ENCODE measurements around the gene SMARCD3. TPM values are rescaled to one million over a fixed set of nuclear protein-coding genes. Genes with fewer than 3 reads are reported as not detected.
A peak's percentile ranks its signal among the peaks of the same experiment; 100 is the strongest.

The SMARCD3 gene
- total and polyA plus RNA-seq, 9 of the 15 experiments (the other 6 are each of a cell fraction or from before 2014, with no cell fraction given) = 0.43 to 3.6 (median 2.6) TPM

- TF ChIP-seq SMARCC2 (IDR thresholded peaks at IDR 0.05; ENCODE audit: low read depth) = no peak; the same call in 1 of the 2 replicates
- TF ChIP-seq CREB3 (tag; conservative IDR thresholded peaks at IDR 0.05; ENCODE audit: low read depth) = no peak
- no peak for TF ChIP-seq ZHX1 (conservative IDR thresholded peaks at IDR 0.05; ENCODE audit: low read length)
- TF ChIP-seq FOXP1 (CRISPR knock-in tag; IDR thresholded peaks at IDR 0.05) = 0 out of 2 replicates have a peak, but pooled peaks have one; percentile 12
- no peak for TF ChIP-seq ZNF445 (CRISPR knock-in tag; IDR thresholded peaks at IDR 0.05; ENCODE audit: low read depth)
- no peak for TF ChIP-seq E2F8 (IDR thresholded peaks at IDR 0.05; ENCODE audit: low read depth, partially characterized antibody)
- TF ChIP-seq DPF2 (IDR thresholded peaks at IDR 0.05) = peak; percentile 75
- peak; percentile 78 for TF ChIP-seq ZBTB2 (IDR thresholded peaks at IDR 0.05)
- TF ChIP-seq ARHGAP35 (IDR thresholded peaks at IDR 0.05; ENCODE audit: partially characterized antibody) = peak; percentile 38
- 0 out of 2 replicates have a peak, but pooled peaks have one; percentile 29 for TF ChIP-seq NCOA1 (IDR thresholded peaks at IDR 0.05; ENCODE audit: low read depth)
- 0 out of 4 replicates have a peak, but pooled peaks have one; percentile 22 to 65 for TF ChIP-seq MLLT1 (IDR thresholded peaks at IDR 0.05)
- TF ChIP-seq ELF2 (CRISPR knock-in tag; IDR thresholded peaks at IDR 0.05) = no peak
- TF ChIP-seq GTF2B (IDR thresholded peaks at IDR 0.05; ENCODE audit: extremely low read depth, insufficient read length) = no peak
- TF ChIP-seq BCOR (IDR thresholded peaks at IDR 0.05) = 0 out of 2 replicates have a peak, but pooled peaks have one; percentile 25
Measured at GRCh38 chr7:151248346-151249033, at the start of gene SMARCD3 (continued).

Data from K562 (cell line).